Head of caudate nucleus (tissue), 42 donors: ENCODE measurements around the gene IL12RB2.
A peak's percentile ranks its signal among the peaks of the same experiment; 100 is the strongest.

ENCODE experiments used
- DNase-seq, 42 donors: peaks; one replicate each; pipeline versions ENCODE4 v3.0.0 to v3.0.0-alpha.2; 2020 to 2021; ENCODE audit warnings: mixed read lengths in 7 of 42
- intact Hi-C: fragments of 100-400 bp; cut with DNase I; formaldehyde crosslinking; loops from one replicate; pipeline ENCODE4 v1.15.0; 2022

Gene IL12RB2

DNA sequence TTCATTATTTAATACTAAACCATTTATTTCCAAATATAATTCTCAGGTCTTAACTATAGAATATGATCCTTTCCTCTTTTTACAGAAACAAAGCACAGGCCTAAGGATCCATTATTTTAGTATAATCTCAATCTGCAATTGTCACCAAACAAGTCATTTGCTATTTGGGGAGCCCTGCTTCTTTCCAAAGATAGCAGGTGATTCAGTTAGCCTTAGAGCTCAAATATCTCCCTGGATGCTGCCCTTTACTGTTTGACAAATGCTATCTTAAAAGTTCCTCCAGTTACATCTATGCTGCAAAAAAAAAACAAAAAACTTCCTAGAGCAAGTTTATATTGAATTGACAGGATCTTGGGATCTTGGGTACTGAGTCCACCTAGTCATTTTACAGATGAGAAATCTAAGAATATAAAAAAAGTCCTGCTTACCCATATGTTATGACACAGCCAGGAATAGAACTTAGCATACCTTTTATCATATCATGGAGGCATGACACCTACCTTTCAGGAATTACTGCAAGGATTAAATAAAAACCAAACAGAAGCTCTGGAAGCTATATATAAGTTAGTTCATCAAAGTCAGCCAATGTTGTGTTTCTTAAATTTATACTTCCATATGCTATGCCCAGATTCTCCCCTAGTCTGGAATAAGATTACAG lies 113.3 kb downstream of the IL12RB2 start:
- intact Hi-C loops: loop anchor here (10.0 kb wide), 1 partner anchor 366 kb away; the partner anchor contains the start of gene SLC35D1
- DNase-seq: no peak

DNA sequence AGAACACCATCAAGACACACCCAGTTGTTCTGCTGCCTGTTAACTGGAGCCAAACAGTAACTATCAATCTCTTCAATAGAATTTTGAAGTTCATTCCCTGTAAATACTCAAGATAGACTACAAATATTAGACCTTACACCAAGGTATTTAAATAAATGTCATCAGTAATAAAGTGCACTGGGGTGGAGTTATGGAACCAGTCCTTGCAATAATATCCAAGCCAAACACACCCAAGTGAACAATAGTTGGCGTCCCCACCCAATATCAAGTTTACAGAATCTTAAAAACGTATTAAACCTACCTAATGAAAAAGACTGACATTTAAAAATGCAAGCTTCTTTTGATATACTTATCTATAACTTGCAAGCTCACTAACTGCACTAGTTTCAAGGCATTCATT lies 119.8 kb downstream of the IL12RB2 start:
- intact Hi-C loops: loop anchor here (10.0 kb wide), 1 partner anchor 373 kb away; the partner anchor contains the start of gene SLC35D1
- no peak for DNase-seq

DNA sequence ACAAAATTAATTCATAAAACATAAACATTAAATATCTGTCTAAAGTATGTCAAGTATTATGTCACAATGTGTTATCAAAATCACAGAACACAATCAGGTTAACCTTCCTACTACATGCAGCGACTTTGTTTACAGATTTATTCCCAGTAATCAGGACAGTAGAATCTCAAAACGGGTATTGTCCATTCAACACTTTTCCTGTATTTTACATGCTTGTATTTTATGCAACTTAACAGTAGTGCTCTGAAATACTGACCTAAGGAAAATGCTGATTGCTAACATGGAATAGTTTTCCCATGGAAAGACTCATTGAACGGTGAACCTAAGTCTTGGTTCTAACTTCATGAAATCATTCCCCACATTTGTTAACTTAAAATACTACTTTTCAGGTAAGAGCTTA lies 120.3 kb downstream of the IL12RB2 start:
- no peak for DNase-seq
- intact Hi-C loops: loop anchor here (10.0 kb wide), 1 partner anchor 373 kb away; the partner anchor contains the start of gene SLC35D1

DNA sequence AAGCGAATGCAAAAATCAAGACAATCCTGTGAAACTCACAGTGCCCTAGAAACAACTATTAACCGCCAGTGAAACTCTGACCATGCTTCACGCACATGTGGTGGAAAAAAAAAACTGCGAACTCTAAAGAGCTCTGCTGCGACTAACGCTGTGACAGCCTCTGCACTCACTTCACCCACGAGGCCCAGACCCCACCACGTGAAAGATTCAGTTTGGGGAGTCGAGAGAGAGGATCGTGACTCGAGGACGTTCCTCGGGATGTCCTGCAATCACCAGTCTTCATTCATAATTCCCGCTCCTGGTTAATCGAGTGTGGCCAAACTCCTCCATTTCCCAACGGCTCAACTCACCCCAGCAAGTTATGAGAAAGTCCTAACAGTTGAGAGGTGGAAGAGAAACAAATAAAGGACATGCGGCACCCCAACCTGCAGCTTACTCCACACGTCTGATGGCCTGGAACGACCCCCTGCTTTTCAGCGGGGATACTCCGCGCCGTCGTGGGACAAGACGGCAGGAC lies 121.4 kb downstream of the IL12RB2 start:
- peak in 27 of 42 donors; percentile 7 to 53 (median 20) for DNase-seq
- intact Hi-C loops: loop anchor here (10.0 kb wide), 1 partner anchor 374 kb away; the partner anchor contains the start of gene SLC35D1

DNA sequence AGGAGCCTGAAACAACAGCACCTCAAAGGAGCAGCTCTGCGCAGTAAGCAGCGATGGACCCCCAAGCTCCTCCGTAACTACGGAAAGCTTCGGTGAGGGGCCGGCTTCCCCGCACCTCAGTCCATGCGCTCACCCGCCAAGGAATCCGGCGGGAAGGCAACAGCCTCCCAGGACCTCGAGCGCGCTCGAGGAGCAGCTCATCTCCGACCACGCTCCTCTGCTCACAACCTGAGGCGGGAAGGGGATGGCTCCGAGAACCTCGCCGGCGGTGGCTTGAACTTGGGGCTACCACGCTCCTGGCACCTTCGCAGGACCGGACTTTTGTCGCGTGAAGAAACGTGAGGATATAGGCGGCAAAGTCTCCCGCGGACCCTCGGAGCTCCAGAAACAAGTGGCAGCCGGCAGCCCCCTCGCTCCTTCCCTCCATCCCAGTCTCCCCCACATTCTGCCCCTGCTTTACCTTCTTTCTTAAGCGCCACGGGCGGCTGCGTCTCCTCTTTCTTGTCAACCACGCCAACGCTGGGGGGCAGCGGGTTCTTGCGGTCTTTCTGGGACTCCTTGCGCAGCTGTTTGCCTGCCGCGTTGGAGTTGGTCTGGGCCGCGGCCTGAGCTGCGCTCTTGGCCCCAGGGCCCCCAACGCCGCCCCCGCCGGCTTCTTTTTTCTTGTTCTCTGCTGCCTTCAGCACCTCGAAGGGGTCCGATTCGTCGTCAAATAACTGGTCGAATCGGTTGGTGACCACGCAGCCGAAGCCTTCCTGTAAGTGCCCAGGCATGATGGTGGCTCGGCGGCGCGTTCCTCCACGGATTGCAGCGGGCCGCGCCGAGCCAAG lies 122.1 kb downstream of the IL12RB2 start:
- peak in 41 of 42 donors; percentile 13 to 73 (median 51) for DNase-seq
- intact Hi-C loops: loop anchor here (10.0 kb wide), 1 partner anchor 375 kb away; the partner anchor contains the start of gene SLC35D1

DNA sequence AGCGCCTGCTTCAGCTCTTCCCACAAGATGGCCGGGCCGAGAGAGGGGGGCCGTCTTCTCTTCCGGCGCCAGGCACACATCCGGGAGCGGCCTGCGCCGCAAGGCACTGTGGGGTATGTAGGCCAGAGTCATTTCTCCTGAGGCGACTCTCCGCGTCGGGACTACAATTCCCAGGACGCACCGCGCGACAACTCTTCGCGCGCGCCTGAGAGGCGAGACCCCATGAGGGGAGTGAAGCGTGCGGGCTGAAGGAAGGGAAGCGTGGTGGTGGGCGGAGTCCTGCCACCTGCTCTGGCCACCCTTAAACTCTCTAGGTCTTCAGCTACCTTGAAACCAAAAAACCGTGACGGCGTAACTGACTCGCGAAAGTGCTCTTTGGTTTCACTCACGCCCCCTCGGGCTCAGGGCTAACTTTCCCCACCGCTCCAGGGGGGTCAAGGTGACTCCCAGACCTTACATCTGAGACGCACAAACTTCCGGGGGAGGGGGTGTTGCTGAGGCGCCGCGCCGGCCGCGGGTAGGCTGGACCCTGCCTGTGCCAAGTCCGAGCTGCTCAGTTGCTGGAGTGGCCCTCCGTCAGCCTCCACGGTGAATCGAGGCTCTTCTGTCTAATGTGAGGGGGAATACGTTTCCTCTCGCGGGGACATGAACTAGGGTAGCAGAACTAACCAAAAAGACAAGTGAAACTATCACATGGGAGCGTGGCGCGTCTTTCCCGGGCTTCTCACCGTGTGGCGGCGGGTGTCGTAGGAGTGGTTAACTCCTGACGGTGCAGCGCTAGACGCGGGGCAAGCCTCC lies 122.9 kb downstream of the IL12RB2 start, which contains the start of gene SERBP1:
Gene SERBP1 (minus strand): TSS at position 45 of the 798 bp plus-strand sequence. CDS start 102 bp downstream, outside the sequence.
- intact Hi-C loops: no loop called here
- peak; percentile 94 to 99 (median 97) for DNase-seq

DNA sequence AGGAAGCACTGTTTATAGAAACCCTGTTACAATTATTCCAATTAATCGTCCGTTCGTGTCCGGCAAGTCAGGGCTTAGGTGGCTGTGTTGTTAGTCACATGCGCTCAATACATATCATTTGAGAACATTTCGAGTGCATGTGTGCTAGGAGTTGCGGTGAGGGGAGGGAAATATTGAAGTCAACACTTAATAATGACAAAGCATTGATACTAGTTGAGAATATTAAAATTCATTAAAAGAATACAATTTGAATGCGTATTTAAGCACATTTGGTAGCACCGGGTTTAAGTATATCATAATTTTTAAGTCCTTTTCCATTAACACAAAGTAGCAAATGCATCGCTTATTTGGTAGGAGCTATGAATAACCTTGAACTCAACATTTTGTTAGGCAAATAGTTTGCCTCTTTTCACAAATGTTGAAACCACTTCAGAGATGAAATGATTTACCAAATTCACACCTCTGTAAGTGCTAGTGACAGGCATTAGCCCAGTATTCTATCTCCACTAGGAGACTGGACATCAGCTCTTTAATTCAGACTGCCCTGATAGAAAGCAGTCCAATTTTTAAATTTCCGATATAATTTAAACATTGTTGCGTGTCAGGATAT lies 123.6 kb downstream of the IL12RB2 start:
- intact Hi-C loops: no loop called here
- no peak for DNase-seq

DNA sequence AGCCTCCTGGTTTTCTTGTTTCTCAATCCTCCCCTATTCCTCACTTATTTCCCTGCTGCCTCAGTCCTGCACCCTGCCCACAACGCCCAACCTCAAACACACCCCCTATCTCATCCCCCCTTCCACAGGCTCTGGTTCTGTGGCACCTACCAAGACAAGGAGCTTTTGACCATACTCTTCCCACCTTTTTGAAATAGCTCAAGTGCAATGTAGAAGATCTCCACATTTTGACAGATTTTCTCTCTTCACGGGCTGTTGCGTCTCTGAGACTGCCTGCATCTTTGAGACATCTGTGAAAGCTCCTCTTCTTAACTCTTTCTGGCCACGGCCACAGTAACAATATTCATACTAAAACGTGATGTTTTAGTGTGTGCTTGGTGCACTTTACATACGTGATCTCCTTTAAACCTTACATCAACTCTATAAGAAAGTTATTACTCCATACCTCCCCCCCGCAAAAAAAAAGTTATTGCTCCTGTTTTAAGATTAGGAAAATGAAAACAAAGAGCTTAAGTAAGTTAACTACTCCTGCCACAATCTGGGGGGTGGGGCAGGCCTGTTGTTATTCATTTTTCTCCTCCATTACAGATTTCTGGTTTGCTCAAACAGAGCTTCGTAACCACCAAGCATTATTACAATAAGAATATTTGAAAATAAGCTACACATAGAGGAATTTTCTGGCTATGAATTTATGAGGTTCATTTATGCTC lies 124.4 kb downstream of the IL12RB2 start:
- DNase-seq: no peak
- intact Hi-C loops: no loop called here

DNA sequence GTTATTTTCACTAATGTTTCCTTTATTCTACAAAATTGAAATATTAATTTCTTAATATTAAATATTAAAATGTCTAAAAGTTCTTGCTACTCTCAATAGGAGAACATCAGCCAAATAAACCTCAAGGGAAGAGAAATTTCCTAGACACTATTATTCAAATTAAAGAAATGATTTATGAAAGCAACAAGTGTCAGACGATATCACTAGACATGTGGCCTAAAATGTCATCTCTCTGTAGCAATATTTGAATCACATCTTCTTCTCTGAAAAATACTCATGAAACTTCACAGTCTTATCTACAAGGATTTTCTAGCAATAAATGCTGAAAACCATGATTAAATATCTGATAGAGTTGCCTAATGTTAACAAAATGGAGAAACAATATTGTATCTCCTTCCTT lies 125.1 kb downstream of the IL12RB2 start:
- no peak for DNase-seq
- intact Hi-C loops: no loop called here

DNA sequence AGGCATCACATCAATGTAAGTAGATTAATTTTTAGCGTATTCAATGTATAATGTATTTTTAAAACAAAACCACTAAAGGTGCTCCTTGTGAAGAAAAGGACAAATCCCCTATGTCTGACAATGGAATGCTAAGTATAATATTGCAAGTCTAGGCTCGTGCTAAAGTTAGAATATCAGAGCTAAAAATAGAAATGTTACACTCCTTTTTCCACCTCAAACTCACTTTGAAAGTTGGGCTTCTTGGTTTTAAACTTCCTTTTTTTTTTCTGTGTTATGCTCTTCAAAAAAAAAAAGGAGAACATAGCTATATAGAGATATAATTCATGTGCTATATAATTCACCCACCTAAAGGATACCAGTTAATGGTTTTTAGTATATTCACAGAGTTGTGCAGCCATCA lies 126.2 kb downstream of the IL12RB2 start:
- no peak for DNase-seq
- intact Hi-C loops: no loop called here

DNA sequence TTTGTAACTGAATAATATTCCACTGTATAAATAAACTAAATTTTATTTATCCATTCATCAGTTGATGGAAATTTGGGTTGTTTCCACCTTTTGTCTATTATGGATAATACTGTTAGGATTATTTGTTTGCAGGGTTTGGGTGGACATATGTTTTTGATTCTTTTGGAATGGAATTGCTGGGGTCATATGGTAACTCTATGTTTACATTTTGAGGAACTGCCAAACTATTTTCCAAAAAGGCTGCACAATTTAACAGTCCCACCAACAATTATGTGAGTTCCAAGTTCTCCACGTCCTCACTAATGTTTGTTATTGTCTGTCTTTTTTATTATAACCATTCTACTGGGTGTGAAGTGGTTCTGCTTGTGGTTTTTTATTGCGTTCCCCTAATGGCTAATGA lies 126.8 kb downstream of the IL12RB2 start:
- intact Hi-C loops: no loop called here
- no peak for DNase-seq

DNA sequence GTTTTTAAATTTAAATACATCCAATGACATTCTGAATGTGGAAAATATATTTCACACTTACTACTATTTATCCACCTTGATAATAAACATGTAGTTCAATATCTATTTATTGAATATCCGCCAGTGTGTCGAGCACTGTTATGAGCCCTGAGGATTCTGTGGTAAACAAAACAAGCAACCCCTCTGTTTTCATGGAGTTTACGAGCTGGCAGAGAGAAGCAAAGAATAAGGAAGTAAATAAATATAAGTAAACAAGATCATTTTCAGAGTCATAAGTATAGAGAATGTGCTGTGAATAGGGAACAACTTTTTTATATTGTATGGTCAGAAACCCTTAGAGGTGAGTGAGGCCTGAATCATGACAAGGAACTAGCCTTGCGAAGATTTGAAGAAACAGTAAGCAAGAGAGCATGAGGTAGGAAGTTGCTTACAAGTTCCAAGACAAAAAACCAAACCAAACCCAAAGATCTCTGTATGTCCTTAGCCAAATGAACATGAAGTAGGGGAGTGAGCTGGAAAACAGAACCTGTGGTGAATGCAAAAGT lies 128.9 kb downstream of the IL12RB2 start:
- intact Hi-C loops: no loop called here

DNA sequence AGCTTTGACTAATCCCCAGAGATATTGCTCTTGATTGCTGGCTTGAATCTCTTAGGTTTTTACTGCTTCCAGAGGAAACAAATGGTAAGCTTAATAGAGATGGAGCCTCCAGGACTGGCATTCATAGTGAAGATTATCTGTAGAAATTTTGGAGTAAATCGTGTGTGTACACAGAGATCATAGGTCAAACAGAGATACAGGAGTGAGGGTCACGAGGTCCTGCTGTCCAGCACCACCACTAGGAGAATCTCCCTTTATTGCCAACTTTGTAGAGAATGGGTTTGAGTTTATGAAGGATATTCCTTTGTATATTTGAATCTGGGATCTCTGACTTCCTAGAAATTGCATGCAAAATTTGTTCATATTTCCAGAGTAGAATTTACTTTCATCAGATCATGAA lies 130.3 kb downstream of the IL12RB2 start:
- intact Hi-C loops: no loop called here
- DNase-seq: no peak

More for the DNA sequence above, 128.9 kb downstream of the IL12RB2 start:
- DNase-seq: no peak

DNA sequence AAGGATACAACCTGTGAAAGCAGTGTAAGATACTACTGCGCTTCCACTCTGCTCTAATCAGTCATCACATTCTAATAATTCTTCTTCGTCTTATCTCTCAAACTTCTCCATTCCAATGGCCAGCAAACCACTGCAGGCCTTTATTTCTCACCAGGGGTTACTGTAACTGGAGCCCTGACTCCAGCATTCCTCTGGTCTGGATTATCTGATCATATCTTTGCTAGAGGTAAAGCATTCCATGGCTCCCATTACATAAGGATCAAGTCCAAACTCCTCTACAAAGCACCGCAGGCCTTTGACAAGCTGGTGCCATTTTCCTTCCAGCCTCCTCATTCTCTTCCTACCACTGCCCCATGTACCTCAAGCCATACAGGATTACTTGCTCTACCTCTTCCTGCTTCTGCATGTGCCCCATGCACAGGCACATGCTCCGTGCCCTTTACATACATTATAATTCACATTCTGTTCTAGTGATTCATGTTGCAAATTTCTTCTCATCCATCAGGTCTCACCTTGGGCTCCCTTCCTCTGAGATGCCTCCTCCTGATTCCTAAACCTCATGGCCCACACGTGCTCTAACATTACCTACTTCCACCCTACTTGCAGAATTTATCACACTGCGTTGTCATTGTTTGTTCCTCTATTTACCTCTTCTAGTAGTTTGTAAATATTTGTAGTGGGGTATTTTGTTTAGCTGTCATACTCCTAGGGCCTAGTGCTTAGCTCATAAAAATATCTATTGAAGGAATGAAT lies 131.8 kb downstream of the IL12RB2 start:
- intact Hi-C loops: no loop called here
- no peak for DNase-seq

DNA sequence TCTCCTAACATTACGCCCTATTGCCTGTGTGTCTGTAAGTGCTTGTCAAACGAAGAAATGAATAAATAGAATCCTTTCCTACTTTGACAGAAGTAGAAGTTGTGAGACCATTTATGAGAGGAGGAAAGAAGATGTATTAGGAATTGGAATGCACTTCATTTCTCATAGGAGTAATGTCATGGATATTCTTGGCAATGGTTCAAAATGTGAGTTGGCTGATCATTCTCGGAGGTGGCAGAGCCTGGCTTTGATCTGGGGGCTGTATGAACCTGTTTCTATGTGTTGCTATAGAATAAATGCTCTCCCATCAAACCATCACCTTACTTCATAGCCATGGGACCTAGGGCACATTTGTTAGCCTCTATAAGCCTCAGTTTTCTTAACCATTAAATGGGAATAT lies 132.7 kb downstream of the IL12RB2 start:
- DNase-seq: no peak

DNA sequence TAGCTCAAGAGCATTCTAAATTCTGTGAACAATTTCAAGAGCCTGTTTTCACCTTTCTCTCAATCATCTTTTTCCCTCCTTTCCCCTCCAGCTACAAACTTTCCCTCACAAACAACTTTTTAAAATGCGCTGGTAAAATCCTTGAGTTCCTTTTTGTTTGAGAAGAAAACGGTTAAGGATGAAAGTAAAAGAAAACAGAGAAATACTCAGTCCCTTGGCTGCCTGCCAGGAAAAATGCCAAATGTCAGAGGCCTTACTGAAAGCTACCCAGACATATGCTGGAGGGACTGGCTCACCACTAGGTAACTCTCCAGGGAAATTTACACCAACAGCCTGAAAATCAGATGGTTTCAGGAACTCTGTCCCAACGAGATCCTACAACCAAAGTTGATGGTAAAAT lies 133.5 kb downstream of the IL12RB2 start:
- DNase-seq: peak in 22 of 42 donors; percentile 11 to 66 (median 28)
- intact Hi-C loops: no loop called here

More for the DNA sequence above, 132.7 kb downstream of the IL12RB2 start:
- intact Hi-C loops: no loop called here

DNA sequence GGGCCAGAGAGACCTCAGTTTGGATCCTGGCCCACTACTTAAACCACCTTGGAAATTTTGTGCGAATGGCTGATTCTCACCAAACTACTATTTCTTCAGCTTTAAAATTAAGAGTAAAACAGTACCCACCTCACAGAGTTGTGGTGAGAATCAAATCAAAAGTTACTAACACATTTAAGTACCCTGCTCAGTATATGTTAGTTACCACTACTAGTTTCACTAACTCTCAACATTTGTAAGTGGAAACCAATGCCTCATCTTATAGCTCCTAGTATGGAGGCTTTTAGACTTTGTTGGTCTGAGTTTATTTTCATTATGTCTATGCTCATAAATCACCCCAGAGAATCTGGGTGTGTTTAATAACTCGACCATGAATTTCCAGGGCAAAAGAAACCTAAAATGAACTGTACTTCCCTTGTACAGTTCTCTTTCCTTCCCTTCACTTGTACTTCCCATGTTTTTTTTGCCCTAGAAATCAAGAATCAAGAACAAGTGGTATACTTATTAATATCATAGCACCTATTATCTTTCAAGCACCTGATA lies 134.1 kb downstream of the IL12RB2 start:
- DNase-seq: no peak
- intact Hi-C loops: no loop called here
